ENCODE measurements around the gene EVA1A.
"Not testable (repeated sequence)": the region's sequence is repeated elsewhere in the genome, so short reads cannot be mapped to it uniquely, and the experiment has no call there.

The EVA1A gene

DNA sequence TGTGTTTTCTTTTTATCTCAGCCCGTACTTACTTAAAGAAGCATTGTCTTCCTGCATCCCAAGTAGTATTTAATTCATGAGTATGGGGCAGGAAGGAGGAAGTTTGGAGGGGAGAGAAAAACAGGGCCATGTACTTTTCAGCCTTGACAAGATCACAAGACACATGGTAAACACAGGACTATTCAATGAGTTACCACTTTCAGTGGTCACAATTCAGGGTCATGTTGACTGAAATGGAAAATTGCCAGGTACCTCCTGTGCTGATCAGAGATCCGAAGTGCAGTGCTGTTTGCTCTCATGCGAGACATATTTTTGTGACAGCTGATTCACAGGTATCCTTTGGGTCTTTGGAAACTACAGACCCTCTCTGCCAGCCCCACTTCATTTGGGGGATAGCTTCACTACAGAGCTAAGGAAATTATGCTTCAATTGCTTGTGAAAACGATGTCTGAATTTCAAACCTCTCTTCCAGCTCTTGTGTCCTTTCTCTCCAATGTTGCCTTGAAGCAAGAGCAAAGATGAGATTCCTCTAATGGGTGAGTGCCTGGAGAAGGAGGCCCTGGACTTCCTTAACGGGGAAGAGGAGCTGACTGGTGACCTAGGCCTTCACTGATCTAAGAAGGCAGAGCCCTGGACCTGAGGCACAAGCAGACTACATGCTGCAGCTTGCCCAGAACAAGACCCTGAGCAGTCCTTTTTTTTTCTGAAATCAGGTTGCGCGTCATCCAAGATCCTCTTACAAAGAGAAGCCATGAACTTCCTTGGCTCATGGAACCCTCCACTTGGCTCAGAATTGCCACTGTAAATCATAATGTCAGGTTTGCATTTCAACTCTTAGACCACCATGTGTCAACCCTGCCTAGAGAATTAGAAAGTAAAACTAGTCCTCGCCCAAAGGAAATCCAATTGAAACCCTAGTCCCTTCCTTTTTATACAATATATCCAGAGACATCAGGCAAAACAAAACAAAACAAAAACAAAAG, 44.1 kb downstream of the EVA1A start:
- DNase-seq (ENCODE audit: low spot score) = no peak

- no peak for DNase-seq (ENCODE audit: low spot score)
Observed at GRCh38 chr2:75515584-75516368, 45.0 kb downstream of the EVA1A start.

- DNase-seq (ENCODE audit: low spot score) = no peak
Observed at GRCh38 chr2:75513616-75514170, 47.0 kb downstream of the EVA1A start.

DNA sequence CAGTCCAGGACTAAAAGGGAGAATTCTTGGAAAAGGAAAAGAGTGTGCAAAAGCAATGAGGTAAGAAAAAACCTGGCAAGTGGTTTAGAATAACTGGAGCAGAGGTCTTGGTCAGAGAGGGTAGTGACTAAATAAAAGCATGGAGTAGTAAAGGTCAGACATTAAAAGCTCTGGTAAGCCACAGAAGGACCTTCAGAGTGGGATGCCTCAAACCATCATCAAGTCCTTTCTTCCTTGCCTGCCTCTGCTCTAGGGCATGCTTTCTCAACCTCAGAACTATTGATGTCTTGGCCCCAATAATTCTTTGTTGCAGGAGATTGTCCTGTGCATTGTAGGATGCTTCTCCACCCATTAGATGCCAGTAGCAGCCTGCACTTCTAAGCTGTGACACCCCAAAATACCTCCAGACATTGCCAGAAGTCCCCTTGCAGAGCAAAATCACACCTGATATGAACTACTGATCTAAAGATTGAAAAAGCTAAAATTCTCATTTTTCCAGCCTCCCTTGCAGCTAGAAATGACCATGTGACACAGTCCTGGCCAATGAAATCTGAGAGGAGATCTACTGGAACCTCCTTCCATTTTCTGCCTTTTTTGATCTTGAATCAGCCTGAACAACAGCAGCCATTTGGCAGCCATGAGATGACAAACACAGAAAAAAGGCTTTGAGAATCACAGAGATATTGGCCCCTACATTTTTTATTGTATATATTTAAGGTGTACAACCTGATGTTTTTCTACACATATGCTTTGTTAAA, 48.1 kb downstream of the EVA1A start:
- no peak for DNase-seq (ENCODE audit: low spot score)

GRCh38 chr2:75506101-75506697, 54.5 kb downstream of the EVA1A start:
- no peak for DNase-seq (ENCODE audit: low spot score)

GRCh38 chr2:75505012-75505411, 55.7 kb downstream of the EVA1A start:
- no peak for DNase-seq (ENCODE audit: low spot score)

- DNase-seq (ENCODE audit: low spot score) = no peak
Observed at GRCh38 chr2:75503048-75503607, 57.6 kb downstream of the EVA1A start.

DNA sequence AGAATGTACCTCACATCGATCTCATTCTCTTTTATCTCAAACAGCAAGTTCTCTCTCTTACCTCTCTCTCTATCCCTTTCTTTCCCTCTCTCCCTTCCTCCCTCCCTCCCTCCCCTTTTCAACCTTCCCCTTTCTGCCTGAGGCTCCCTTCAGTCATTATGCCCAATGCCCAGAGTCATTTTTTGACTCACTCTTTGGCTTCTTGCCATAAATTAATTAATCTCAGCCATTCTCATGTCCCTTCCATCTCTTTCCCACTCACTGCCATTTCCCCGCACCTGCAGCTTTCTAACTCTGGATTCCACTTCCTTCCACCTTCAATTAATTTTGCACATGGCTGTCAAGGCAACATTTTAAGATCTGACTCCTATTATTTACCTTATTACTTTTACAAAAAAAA, 60.1 kb downstream of the EVA1A start:
- no peak for DNase-seq (ENCODE audit: low spot score)

DNA sequence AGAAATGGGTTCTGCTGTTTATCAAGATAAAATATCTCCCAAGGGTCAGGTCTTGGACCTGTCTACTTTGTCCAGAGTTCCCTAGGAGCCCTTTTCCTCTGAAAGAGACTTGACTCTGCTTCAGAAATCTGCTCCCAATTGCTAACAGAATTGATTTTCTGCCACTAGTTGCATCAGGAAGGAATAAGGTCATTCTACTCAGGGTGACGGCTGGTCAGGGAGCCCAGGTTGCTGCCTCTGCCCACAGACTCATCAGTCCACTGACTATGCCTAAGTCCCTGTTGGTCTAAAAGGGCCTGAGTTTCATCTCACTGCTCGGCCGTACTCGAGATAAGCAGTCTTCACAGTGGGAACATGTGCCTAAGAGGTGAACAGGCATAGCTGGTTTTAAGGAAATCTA, 61.2 kb downstream of the EVA1A start:
- DNase-seq (ENCODE audit: low spot score) = no peak

DNA sequence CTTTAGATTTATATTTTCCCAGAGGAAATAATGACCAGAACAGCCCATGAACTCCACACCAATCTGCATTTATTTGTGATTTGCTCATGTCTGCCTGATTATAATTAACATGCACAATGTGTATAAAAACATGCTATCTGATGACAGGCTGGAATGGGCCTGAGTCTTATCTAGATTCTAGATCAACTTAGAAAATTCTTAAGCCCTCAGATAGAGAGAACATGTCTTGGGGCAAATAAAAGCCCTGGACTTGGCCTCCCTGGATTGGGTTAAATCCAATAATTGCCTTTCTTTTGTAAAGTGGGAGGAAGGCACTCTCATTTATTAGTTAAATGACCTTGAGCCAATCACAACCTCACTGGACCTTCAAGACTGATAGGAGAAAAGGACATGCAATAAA, 61.8 kb downstream of the EVA1A start:
- no peak for DNase-seq (ENCODE audit: low spot score)

DNA sequence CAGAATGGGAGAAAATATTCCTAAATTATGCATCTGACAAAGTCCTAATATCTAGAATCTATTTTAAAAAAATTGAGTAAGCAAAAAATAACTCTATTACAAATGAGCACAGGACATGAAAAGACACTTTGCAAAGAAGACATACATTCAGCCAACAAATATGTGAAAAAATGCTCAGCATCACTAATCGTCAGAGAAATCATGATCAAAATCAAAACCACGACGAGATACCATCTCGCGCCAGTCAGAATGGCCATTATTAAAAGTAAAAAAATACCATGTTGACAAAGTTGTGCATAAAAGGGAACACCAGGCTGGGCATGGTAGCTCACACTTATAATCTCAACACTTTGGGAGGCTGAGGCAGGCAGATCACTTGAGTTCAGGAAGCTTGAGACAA, 63.5 kb downstream of the EVA1A start:
- no peak for DNase-seq (ENCODE audit: low spot score)

DNA sequence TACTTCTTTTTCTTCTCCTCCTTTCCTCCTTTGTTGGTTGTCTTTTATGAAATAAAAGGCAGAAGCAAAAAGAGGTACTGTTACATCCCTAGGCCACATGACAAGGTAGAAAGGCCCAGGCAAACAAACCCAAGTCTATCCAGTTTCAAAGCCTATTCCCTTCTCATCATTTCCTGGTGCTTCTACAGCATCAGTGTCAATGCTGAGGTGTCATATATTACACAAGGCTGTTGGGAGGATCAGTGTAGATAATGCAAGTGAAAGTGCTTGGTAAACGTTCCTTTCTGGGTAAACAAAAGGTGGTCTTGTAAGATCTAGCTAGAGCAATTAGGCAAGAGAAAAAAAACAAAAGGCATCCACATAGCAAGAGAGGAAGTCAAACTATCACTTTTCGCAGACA, 64.9 kb downstream of the EVA1A start:
- no peak for DNase-seq (ENCODE audit: low spot score)

GRCh38 chr2:75494137-75494769, 66.5 kb downstream of the EVA1A start:
- no peak for DNase-seq (ENCODE audit: low spot score)

- DNase-seq (ENCODE audit: low spot score) = no peak
Observed at GRCh38 chr2:75493230-75493629, 67.5 kb downstream of the EVA1A start.

- no peak for DNase-seq (ENCODE audit: low spot score)
Observed at GRCh38 chr2:75491129-75491753, 69.5 kb downstream of the EVA1A start.

GRCh38 chr2:75489721-75490120, 71.0 kb downstream of the EVA1A start:
- no peak for DNase-seq (ENCODE audit: low spot score)

GRCh38 chr2:75488157-75488556, 72.6 kb downstream of the EVA1A start:
- no peak for DNase-seq (ENCODE audit: low spot score)

DNA sequence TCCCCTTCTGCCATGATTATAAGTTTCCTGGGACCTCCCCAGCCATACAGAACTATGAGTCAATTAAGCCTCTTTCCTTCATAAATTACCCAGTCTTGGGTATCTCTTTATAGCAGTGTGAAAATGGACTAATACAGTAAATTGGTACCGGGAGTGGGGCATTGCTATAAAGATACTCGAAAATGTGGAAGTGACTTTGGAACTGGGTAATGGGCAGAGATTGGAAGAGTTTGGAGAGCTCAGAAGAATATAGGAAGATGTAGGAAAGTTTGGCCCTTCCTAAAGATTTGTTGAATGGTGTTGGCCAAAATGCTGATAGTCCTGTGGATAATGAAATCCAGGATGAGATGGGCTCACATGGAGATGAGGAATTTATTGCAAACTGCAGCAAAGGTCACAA, 74.0 kb downstream of the EVA1A start:
- not testable (repeated sequence) for DNase-seq (ENCODE audit: low spot score)

DNA sequence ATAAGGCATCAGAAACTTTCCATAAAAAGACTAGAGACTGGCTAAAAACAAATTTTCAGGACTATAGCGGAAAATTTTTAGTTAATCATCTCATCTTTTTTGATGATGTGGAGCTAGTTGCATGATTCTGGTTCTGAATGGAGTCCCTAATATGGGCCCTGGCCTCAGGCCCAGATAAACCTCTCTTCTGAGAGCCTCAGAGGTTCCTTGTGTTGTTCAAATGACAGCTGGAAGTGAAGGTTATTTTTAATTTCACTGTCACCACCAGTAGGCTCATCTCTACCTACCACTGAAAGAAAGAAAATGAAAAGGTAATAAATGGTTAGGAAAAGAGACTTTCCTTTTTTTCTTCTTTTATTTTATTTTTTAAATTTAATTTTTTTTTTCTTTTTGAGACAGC, 75.9 kb downstream of the EVA1A start:
- no peak for DNase-seq (ENCODE audit: low spot score)

DNA sequence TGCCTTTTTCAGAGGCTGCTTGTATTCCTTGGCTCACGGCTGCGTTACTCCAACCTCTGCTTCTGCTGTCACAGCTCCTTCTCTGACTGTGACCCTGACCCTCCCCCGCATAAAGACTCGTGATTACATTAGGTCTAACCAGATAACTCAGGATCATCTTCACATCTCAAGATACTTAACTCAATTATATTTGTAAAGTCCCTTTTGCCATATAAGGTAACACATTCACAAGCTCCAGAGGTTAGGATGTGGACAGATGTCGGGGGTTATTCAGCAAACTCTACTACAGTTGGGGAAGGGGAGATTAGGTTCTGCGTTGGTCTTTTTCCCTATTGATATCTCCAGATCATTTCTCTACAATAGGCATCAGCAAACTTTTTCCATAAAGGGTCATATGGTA, 76.9 kb downstream of the EVA1A start:
- DNase-seq (ENCODE audit: low spot score) = no peak

Data from globus pallidus (tissue), 1 donor.